T-cell (primary cell): Measurements from ENCODE around the gene PPA2. TPM values are rescaled to one million over a fixed set of nuclear protein-coding genes. Genes with fewer than 3 reads are reported as not detected.

Experiments
- ATAC-seq, 4 experiments: fragments of 200-7000 bp in 3 of 4; fragments of 150-1000 bp in 1 of 4; cut with Tn5 transposase; replicated peaks in 1 of 4; 1 replicate in 3 of 4; 2 replicates in 1 of 4; pipeline ENCODE4 v1.10.0; 2021; ENCODE audit warnings: moderate library complexity in 3 of 4, mild to moderate bottlenecking in 2 of 4, moderate number of reproducible peaks in 1 of 4
- CTCF ChIA-PET, 2 donors: fragments of 300-600 bp; sonication (Branson Sonifier 250); formaldehyde crosslinking; loops; one replicate each; lab custom pipeline; 2022; ENCODE audit warnings: antibody characterized with exemption in 2 of 2; lab: Charles Lee
- POLR2A ChIA-PET, 2 donors: fragments of 300-600 bp; sonication (Branson Sonifier 250); formaldehyde crosslinking; loops; one replicate each; lab custom pipeline; 2022; ENCODE audit warnings: antibody characterized with exemption in 2 of 2; lab: Charles Lee
- DNase-seq, 35 experiments: peaks; one replicate each; pipeline versions ENCODE4 v3.0.0 to v3.0.0-alpha.2; 2013 to 2023
- H3K27ac ChIP-seq: one replicate; pipeline ENCODE4 v1.5.1; 2013; ENCODE audit warnings: low read length
- H3K27me3 ChIP-seq, 2 experiments: replicated peaks in 1 of 2; 1 replicate in 1 of 2; 2 replicates in 1 of 2; pipeline versions ENCODE4 v1.6.1 to v1.7.0; 2013; ENCODE audit warnings: low read length in 1 of 2, mixed read lengths in 1 of 2; ENCODE audit not compliant: control insufficient read depth in 2 of 2, insufficient read depth in 2 of 2; ENCODE audit errors: extremely low read depth in 1 of 2
- H3K36me3 ChIP-seq, 2 donors: 1 replicate in 1 of 2; 2 replicates in 1 of 2; pipeline versions ENCODE4 v1.6.1 to v1.7.0; 2013; ENCODE audit warnings: low read length in 1 of 2; ENCODE audit not compliant: control insufficient read depth in 2 of 2, insufficient read depth in 1 of 2; ENCODE audit errors: extremely low read depth in 1 of 2
- H3K4me1 ChIP-seq, 2 experiments: 1 replicate in 1 of 2; 2 replicates in 1 of 2; pipeline versions ENCODE4 v1.6.1 to v1.7.0; 2013; ENCODE audit warnings: low read length in 2 of 2, mixed read lengths in 1 of 2; ENCODE audit not compliant: insufficient read depth in 2 of 2, control insufficient read depth in 1 of 2; ENCODE audit errors: extremely low read depth in 1 of 2
- H3K4me3 ChIP-seq, 2 donors: 1 replicate in 1 of 2; 2 replicates in 1 of 2; pipeline versions ENCODE4 v1.5.1 to v1.7.0; 2013; ENCODE audit warnings: mild to moderate bottlenecking in 2 of 2, low read length in 1 of 2, moderate library complexity in 1 of 2; ENCODE audit not compliant: control insufficient read depth in 1 of 2; ENCODE audit errors: extremely low read depth in 1 of 2
- H3K9me3 ChIP-seq: 2 replicates; pipeline ENCODE4 v1.7.0; 2013
- H3K27ac Mint-ChIP-seq, 2 donors: one replicate each; pipeline ENCODE4 v1.8.0; 2020 to 2021; ENCODE audit warnings: mild to moderate bottlenecking in 2 of 2, mixed read lengths in 2 of 2
- H3K27me3 Mint-ChIP-seq, 2 donors: one replicate each; pipeline ENCODE4 v1.8.0; 2021 to 2022; ENCODE audit warnings: mixed read lengths in 2 of 2
- H3K36me3 Mint-ChIP-seq: one replicate; pipeline ENCODE4 v1.8.0; 2021; ENCODE audit warnings: mixed read lengths
- H3K4me1 Mint-ChIP-seq, 3 donors: one replicate each; pipeline ENCODE4 v1.8.0; 2020 to 2022; ENCODE audit warnings: mixed read lengths in 3 of 3, mild to moderate bottlenecking in 1 of 3
- H3K4me3 Mint-ChIP-seq, 3 donors: one replicate each; pipeline ENCODE4 v1.8.0; 2020 to 2022; ENCODE audit warnings: mild to moderate bottlenecking in 3 of 3, mixed read lengths in 3 of 3, moderate library complexity in 3 of 3
- H3K9me3 Mint-ChIP-seq, 3 donors: one replicate each; pipeline ENCODE4 v1.8.0; 2020 to 2022; ENCODE audit warnings: mixed read lengths in 3 of 3
- WGBS: methylation state at CpG from one replicate; pipeline ENCODE4 v1.1.5; 2013; ENCODE audit warnings: missing lambda C conversion rate; ENCODE audit not compliant: insufficient coverage; 5-methylcytosine and 5-hydroxymethylcytosine counted together
- total RNA-seq, 35 experiments: library from RNA in 6 of 35; stranded (reverse) in 6 of 35; fragments of 120-200 nt in 1 of 35; gene quantifications; one replicate each; pipeline versions ENCODE4 v1.2.1 to v1.2.4 and lab custom pipeline; 2013 to 2026

The PPA2 gene
- total RNA-seq, 5 donors from 2014 or later (not counting 1 experiment from before 2014, with no cell fraction given), result 43.0 to 56.4 (median 52.6) TPM

DNA sequence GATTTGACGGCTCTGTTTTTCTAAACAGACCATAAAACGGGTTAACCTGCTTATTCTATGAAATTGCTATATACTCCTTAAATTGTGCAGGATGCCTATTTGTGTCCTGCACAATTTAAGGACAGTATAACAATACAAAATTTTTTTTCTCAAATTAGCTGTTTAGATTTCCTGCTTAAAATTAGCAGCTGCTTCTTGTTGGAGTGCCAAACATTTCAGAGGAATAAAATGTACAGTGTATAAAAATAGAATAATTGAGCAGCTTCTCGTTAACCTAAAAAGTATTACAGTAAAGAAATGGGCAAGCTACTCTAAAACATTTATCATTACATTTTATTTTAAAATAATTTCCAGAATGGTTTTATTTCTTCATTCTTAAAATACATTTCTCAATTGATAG lies 100.5 kb downstream of the PPA2 start:
- no peaks in the 10 kb centered on the region for H3K4me1 Mint-ChIP-seq
- no peaks in the 10 kb centered on the region for H3K27me3 Mint-ChIP-seq
- Histone ChIP-seq H3K36me3 (peaks cover 0 to 10% of the 10 kb centered on the region in 2 donors), H3K27me3 (no peaks in the 10 kb centered on the region), H3K4me3 (no peak overlapping the region), H3K27ac (no peak overlapping the region), H3K9me3 (no peaks in the 10 kb centered on the region), H3K4me1 (no peaks in the 10 kb centered on the region)
- no CpG with 5 or more reads among the region's 3 CpGs for WGBS
- H3K9me3 Mint-ChIP-seq, result peaks cover under 1 to 4% (median 4%) of the 10 kb centered on the region in 3 donors
- H3K36me3 Mint-ChIP-seq, result peaks cover 55% of the 10 kb centered on the region
- POLR2A ChIA-PET, result no interaction called here
- CTCF ChIA-PET, result interaction anchor here in 1 of 2 donors (0.5 to 0.6 kb wide), 2 partner anchors 160 to 875 kb away, joined by 3 to 5 read pairs; no protein-coding TSS in a partner anchor
- no peak overlapping the region for H3K27ac Mint-ChIP-seq
- no peak overlapping the region for H3K4me3 Mint-ChIP-seq
- DNase-seq (no peak), ATAC-seq (no peak)

GRCh38 chr4:105369988-105370387 lies 103.9 kb downstream of the PPA2 start:
- peaks cover 64% of the 10 kb centered on the region for H3K36me3 Mint-ChIP-seq
- no peak for ATAC-seq
- CTCF ChIA-PET, result interaction anchor here in 1 of 2 donors (0.6 kb wide), 1 partner anchor 79 kb away, joined by 3 read pairs; no protein-coding TSS in a partner anchor

GRCh38 chr4:105361053-105361452 lies 112.8 kb downstream of the PPA2 start:
- Histone ChIP-seq H3K27ac (no peak overlapping the region), H3K27me3 (no peaks in the 10 kb centered on the region), H3K4me3 (no peak overlapping the region), H3K9me3 (no peaks in the 10 kb centered on the region), H3K4me1 (no peaks in the 10 kb centered on the region), H3K36me3 (peaks cover 0 to 4% of the 10 kb centered on the region in 2 donors)
- DNase-seq (no peak), ATAC-seq (no peak)
- Mint-ChIP-seq H3K36me3 (peaks cover 48% of the 10 kb centered on the region), H3K27ac (no peak overlapping the region), H3K4me1 (no peaks in the 10 kb centered on the region), H3K27me3 (no peaks in the 10 kb centered on the region), H3K4me3 (no peak overlapping the region), H3K9me3 (peaks cover 0 to 8% (median 8%) of the 10 kb centered on the region in 3 donors)
- ChIA-PET POLR2A (no interaction called here), CTCF (no interaction called here)

More at GRCh38 chr4:105369988-105370387, 103.9 kb downstream of the PPA2 start:
- Histone ChIP-seq H3K27me3 (no peaks in the 10 kb centered on the region), H3K27ac (no peak overlapping the region), H3K4me3 (no peak overlapping the region), H3K9me3 (no peaks in the 10 kb centered on the region), H3K36me3 (peaks cover 5 to 17% of the 10 kb centered on the region in 2 donors), H3K4me1 (no peaks in the 10 kb centered on the region)
- no peak for DNase-seq
- no CpG with 5 or more reads among the region's 1 CpG for WGBS
- no peaks in the 10 kb centered on the region for H3K4me1 Mint-ChIP-seq
- peaks cover 15 to 30% (median 17%) of the 10 kb centered on the region in 3 donors for H3K9me3 Mint-ChIP-seq
- no peaks in the 10 kb centered on the region for H3K27me3 Mint-ChIP-seq
- H3K4me3 Mint-ChIP-seq, result no peak overlapping the region
- no peak overlapping the region for H3K27ac Mint-ChIP-seq
- POLR2A ChIA-PET, result no interaction called here

DNA sequence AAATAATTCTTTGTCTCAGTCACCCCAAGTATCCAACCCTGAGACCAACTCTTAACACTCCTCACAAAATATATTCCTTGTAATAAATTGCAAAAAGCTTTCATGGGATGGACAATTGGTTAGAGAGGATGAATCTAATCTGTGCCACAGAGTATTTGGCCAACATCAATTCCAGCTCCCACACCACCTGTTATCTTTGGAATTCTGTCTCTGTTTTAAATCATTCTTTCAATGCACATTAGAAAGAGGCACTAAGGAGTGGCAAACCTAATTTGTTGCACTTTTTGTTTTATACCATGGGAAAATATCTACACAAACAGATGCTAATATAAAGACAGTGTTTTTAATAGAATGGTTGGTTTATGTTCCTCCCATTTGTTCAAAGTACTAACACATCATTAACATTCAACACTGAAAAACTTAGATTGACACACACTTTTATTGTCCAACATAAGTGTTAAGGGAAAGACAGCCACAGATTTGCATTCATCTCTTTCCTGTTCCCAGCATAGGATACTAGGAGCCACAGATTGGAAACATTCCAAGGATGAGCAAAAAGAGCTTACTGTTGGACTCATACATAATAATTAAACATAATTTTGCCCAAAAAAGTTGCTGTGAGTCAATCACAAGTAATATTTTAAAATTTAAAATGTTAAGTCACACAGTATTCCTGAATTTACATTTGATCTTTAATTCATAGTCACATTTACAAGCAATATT lies 116.4 kb downstream of the PPA2 start:
- peaks cover 30% of the 10 kb centered on the region for H3K36me3 Mint-ChIP-seq
- H3K9me3 Mint-ChIP-seq, result no peaks in the 10 kb centered on the region
- ATAC-seq (no peak), DNase-seq (no peak)
- POLR2A ChIA-PET, result no interaction called here
- no peak overlapping the region for H3K27ac ChIP-seq
- no peak overlapping the region for H3K4me3 Mint-ChIP-seq
- CTCF ChIA-PET, result no interaction called here
- no peak overlapping the region for H3K4me3 ChIP-seq
- H3K27ac Mint-ChIP-seq, result no peak overlapping the region
- H3K27me3 ChIP-seq, result no peaks in the 10 kb centered on the region
- H3K36me3 ChIP-seq, result no peaks in the 10 kb centered on the region
- H3K4me1 Mint-ChIP-seq, result no peaks in the 10 kb centered on the region
- no peaks in the 10 kb centered on the region for H3K4me1 ChIP-seq
- H3K9me3 ChIP-seq, result no peaks in the 10 kb centered on the region
- no peaks in the 10 kb centered on the region for H3K27me3 Mint-ChIP-seq

GRCh38 chr4:105356194-105356593 lies 117.7 kb downstream of the PPA2 start:
- ATAC-seq, result no peak
- H3K27ac Mint-ChIP-seq, result no peak overlapping the region
- no peak overlapping the region for H3K4me3 Mint-ChIP-seq
- Histone ChIP-seq H3K4me3 (no peak overlapping the region), H3K9me3 (no peaks in the 10 kb centered on the region), H3K4me1 (no peaks in the 10 kb centered on the region), H3K27ac (no peak overlapping the region), H3K36me3 (no peaks in the 10 kb centered on the region), H3K27me3 (no peaks in the 10 kb centered on the region)
- ChIA-PET POLR2A (no interaction called here), CTCF (no interaction called here)
- H3K27me3 Mint-ChIP-seq, result no peaks in the 10 kb centered on the region
- H3K36me3 Mint-ChIP-seq, result peaks cover 25% of the 10 kb centered on the region
- no peak for DNase-seq
- WGBS, result no CpG with 5 or more reads among the region's 1 CpG
- no peaks in the 10 kb centered on the region for H3K9me3 Mint-ChIP-seq
- H3K4me1 Mint-ChIP-seq, result no peaks in the 10 kb centered on the region

GRCh38 chr4:105352826-105353225 lies 121.0 kb downstream of the PPA2 start:
- WGBS, result 0% methylated on average over 1 of the region's 3 CpGs
- no peaks in the 10 kb centered on the region for H3K9me3 ChIP-seq
- no peak overlapping the region for H3K4me3 ChIP-seq
- H3K4me1 ChIP-seq, result no peaks in the 10 kb centered on the region
- CTCF ChIA-PET, result no interaction called here
- Mint-ChIP-seq H3K27me3 (no peaks in the 10 kb centered on the region), H3K4me1 (no peaks in the 10 kb centered on the region), H3K36me3 (peaks cover 11% of the 10 kb centered on the region), H3K4me3 (no peak overlapping the region), H3K9me3 (no peaks in the 10 kb centered on the region), H3K27ac (no peak overlapping the region)
- H3K36me3 ChIP-seq, result no peaks in the 10 kb centered on the region
- POLR2A ChIA-PET, result no interaction called here
- H3K27me3 ChIP-seq, result no peaks in the 10 kb centered on the region
- no peak for DNase-seq
- ATAC-seq, result no peak
- H3K27ac ChIP-seq, result no peak overlapping the region
